HG02588 (cell line): Measurements from ENCODE around the gene GEMIN7.
"Not testable (repeated sequence)": the region's sequence is repeated elsewhere in the genome, so short reads cannot be mapped to it uniquely, and the experiment has no call there.

Experiments used
- ATAC-seq: cut with Tn5 transposase; IDR thresholded peaks from one replicate; pipeline ENCODE4 v1.9.1; 2021; ENCODE audit warnings: mild to moderate bottlenecking, moderate library complexity; ENCODE audit not compliant: unreplicated experiment

GEMIN7 gene

DNA sequence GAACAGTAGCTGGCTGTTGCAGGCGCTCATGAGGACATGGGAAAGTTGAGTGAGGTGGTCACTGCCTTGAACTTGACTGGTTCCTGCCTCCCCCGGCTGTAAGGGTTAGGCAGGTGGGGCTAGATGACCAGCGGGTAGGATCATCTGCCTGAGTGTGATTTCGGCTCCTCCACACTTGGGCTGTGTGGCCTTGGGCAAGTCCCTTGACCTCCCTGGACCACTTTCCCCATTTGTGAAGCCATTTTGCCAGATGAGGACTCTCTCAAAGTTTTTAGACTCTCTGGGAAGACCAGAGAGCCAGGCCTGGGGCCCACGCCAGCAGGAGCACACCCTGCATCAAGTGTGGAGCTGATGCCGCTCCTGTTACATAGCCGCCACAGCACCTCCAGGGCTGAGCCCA lies 23.4 kb downstream of the GEMIN7 start:
- no peak for ATAC-seq

DNA sequence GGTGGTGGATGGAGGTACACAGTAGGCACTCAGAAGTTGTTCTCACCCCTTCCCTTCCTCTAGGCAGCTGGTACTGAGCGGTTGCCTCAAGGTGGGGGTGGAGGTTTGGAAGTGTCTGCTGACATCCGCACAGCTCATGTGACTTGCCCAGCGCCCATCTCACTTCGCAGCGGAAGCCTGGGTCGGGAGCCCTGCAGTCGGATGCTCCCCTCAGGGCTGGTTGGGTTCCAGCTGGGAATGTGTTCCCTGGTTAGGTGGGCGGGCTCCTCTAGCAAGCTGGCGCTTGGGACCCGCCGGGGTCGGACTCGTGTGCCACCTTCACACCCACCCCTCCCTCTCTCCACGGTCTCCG lies 24.1 kb downstream of the GEMIN7 start:
- no peak for ATAC-seq

DNA sequence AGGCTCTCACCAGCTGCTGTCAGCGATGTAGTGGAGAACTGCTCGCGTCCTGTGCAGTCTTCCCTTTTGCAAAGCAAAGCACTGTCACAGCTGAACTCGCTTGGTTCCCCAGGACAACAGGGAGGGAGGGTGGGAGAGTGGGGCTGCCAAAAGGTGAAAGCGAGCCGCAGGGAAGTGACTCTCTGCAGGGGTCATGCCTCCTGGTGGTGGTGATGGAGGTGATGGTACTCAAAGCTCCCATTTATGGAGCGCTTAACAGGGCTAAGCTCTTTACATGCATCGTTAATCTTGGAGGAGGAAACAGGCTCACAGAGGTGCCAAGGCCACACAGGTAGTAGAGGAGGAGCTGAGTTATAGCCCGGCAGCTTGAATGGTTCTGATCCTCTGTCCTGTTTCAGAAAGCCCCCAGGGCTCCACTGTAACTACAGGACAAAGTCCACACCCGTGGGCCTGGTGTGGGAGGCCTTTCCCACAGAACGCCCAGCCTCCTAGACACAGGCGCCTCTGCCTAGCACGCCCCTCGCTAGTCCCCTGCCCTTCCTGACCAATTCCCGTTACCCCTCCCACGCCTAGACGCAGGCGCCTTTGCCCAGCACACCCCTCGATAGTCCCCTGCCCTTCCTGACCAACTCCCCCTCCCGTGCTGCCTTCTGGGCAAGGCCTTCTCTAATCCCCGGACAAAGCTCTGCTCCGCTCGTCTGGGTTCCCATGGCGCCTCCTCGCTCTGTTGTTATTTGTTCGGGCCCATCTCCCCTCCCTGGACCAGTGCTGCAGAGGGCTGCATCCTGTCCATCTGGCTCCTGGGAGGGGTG lies 24.7 kb downstream of the GEMIN7 start:
- ATAC-seq, result no peak

DNA sequence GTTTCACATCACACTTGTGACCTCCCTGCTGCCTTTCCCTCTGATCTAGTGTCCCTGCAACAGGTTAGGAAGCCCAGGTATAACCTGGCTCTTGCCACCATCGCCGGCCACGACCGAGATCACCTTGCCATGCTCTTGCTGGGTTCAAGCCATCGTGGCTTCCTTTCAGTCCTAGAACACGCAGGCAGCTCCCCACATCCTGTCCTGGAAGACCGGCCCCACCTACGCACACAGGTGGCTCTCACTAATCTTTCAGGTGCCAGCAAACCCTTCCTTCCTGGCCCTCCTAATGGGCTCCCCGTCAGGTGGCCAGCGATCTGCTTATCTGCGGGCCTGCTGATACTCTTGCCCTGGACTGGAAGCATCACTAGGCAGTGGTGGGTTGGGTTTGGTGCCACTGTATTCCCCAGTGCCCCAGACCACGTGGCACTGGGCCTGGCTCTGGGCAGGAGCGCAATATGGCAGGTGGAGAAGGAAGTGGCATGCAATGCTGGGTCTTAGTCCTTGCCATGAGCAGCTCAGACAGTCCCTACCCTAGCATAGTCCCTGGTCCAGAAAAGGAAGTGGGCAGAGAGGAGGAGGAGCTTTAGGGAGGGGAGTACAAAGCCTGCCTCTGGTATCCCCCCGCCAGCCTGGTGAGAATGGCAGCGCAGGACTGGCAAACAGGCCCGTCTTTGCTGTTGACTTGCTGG lies 25.7 kb downstream of the GEMIN7 start:
- no peak for ATAC-seq

- ATAC-seq, result not testable (repeated sequence)
These were observed 27.3 kb downstream of the GEMIN7 start for GRCh38 chr19:45106363-45106762.

GRCh38 chr19:45107621-45108150 lies 28.6 kb downstream of the GEMIN7 start:
- no peak for ATAC-seq

- no peak for ATAC-seq
These were observed 31.8 kb downstream of the GEMIN7 start for GRCh38 chr19:45110851-45111266.

GRCh38 chr19:45112111-45112827 lies 33.2 kb downstream of the GEMIN7 start:
- no peak for ATAC-seq

DNA sequence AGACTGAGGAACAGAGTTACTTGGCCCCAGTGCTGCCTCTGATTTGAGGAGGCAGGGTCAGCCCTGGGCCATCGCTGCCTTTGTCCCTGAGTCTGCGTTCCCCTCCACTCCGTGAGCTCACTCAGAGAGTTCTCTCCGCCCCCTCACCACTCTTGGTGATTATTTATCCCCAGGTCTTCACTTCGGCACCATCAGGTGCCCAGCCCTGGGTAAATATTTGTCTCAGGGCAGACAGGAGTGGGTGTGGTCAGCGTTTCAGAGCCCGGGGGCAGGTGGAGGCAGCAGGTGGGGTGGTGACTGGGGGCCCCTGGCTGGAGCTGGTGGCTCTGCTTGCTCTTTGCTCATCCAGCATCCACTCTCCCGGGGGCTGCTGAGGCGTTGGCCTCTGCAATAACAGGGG lies 34.6 kb downstream of the GEMIN7 start:
- no peak for ATAC-seq

DNA sequence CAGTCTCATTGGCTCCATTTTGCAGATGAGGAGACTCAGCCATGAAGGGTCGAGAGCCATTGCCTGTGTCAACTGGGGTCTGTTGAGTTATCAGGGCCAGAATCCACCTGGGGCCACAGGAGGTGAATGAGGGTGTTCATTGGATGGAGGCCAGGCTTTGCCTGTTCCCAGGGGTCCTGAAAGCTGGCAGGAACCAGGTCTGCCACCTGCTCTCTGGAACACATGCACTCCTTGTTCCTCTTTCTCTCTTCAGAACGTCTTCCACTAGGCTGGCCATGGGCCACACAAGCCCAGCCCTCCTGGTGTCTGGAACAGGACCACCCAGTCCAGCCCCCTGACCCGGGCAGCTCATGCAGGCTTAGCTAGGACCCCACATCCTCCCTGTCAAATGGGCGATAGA lies 35.1 kb downstream of the GEMIN7 start:
- ATAC-seq, result no peak

- ATAC-seq, result no peak
These were observed 37.0 kb downstream of the GEMIN7 start for GRCh38 chr19:45115809-45116615.

- no peak for ATAC-seq
These were observed 38.1 kb downstream of the GEMIN7 start for GRCh38 chr19:45117167-45117594.

DNA sequence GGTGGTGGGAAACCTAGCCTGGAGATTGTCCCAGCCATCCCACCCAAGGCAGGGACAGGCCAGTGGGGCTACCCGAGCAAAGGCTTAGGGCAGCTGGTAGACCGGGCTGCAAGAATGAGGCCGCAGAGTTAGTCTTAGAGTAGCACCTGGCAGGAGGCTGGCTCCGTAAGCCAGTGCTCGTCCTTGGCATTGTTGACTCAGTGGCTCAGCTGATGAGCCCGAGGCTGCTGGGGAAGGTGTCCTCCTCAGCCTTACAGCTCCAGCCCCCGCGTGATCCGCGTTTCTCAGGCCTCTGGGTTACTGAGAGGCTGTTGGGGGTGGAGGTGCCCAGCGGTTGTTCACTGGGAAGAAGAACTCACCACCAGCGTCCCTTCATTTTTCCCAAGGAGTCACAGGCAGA lies 38.6 kb downstream of the GEMIN7 start:
- no peak for ATAC-seq

- no peak for ATAC-seq
These were observed 39.0 kb downstream of the GEMIN7 start for GRCh38 chr19:45118106-45118505.

GRCh38 chr19:45118591-45119355 lies 39.7 kb downstream of the GEMIN7 start:
- not testable (repeated sequence) for ATAC-seq

GRCh38 chr19:45119582-45119981 lies 40.5 kb downstream of the GEMIN7 start:
- ATAC-seq, result no peak

- no peak for ATAC-seq
These were observed 42.8 kb downstream of the GEMIN7 start for GRCh38 chr19:45121827-45122345.

- ATAC-seq, result no peak
These were observed 43.8 kb downstream of the GEMIN7 start for GRCh38 chr19:45122832-45123231.

- ATAC-seq, result no peak
These were observed 44.4 kb downstream of the GEMIN7 start for GRCh38 chr19:45123440-45123850.

DNA sequence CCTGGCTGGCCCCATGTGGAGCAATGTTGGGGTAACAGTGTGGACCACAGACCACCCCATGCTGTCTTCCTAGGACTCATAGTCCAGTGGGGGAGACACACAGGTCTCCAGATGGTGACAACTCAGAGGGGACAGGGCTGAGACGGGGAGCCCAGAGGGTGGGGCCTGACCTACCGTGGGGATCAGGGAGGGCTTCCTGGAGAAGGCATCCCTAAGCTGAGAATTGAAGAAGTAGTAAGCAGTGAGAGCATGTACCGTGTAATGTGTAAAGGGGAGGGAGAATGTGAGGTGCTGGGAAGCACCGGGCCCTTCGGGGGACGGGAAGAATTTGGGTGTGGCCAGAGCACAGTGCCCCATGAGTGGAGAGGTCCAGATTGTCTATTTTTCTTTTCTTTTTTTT lies 45.0 kb downstream of the GEMIN7 start:
- ATAC-seq, result no peak
